GM18526 (cell line): ENCODE results near the gene BTBD6.

ENCODE experiments used
- POLR2A ChIP-seq: IDR thresholded peaks from 3 replicates; pipeline ENCODE4 v1.6.1; 2011; ENCODE audit not compliant: insufficient read length; ENCODE audit errors: extremely low read depth

Gene BTBD6

GRCh38 chr14:105248368-105249181 lies at the start of gene BTBD6:
Gene BTBD6 (plus strand): TSS chr14:105248533. CDS start chr14:105248712, 179 bp downstream.
- TF ChIP-seq POLR2A: peak; percentile 63

GRCh38 chr14:105198588-105198987 lies 49.7 kb upstream of the BTBD6 start:
- no peak for TF ChIP-seq POLR2A

GRCh38 chr14:105199093-105199492 lies 49.2 kb upstream of the BTBD6 start:
- TF ChIP-seq POLR2A: no peak

- TF ChIP-seq POLR2A: no peak
Observed at GRCh38 chr14:105200074-105200473, 48.3 kb upstream of the BTBD6 start.

GRCh38 chr14:105200641-105201040 lies 47.7 kb upstream of the BTBD6 start:
- TF ChIP-seq POLR2A: no peak

GRCh38 chr14:105201156-105201924 lies 47.0 kb upstream of the BTBD6 start:
- no peak for TF ChIP-seq POLR2A

- TF ChIP-seq POLR2A: no peak
Observed at GRCh38 chr14:105201925-105202513, 46.3 kb upstream of the BTBD6 start.

GRCh38 chr14:105203057-105203531 lies 45.2 kb upstream of the BTBD6 start:
- no peak for TF ChIP-seq POLR2A

GRCh38 chr14:105203701-105204100 lies 44.6 kb upstream of the BTBD6 start:
- no peak for TF ChIP-seq POLR2A

- TF ChIP-seq POLR2A: no peak
Observed at GRCh38 chr14:105204206-105204930, 44.0 kb upstream of the BTBD6 start.

- no peak for TF ChIP-seq POLR2A
Observed at GRCh38 chr14:105204931-105205672, 43.2 kb upstream of the BTBD6 start.

- TF ChIP-seq POLR2A: no peak
Observed at GRCh38 chr14:105205673-105206208, 42.6 kb upstream of the BTBD6 start.

GRCh38 chr14:105206873-105207272 lies 41.5 kb upstream of the BTBD6 start:
- TF ChIP-seq POLR2A: no peak

GRCh38 chr14:105207460-105207901 lies 40.9 kb upstream of the BTBD6 start:
- no peak for TF ChIP-seq POLR2A
